DOHH2 (cell line): ENCODE data around the gene UNC79.

Experiments
- EZH2phosphoT487 ChIP-seq: fragments of 200-600 bp; sonication (generic); IDR thresholded peaks from 2 replicates; pipeline ENCODE4 v1.6.1; 2017; ENCODE audit warnings: borderline replicate concordance, mild to moderate bottlenecking, antibody characterized with exemption, low read length, moderate library complexity, mixed read lengths
- TF ChIP-seq, protein P1 (sequence below): fragments of 200-600 bp; sonication (generic); IDR thresholded peaks from one replicate; pipeline ENCODE4 v1.5.1; 2014; ENCODE audit warnings: antibody characterized with exemption, mild to moderate bottlenecking, low read depth, low read length; ENCODE audit not compliant: poor library complexity, severe bottlenecking

DNA sequence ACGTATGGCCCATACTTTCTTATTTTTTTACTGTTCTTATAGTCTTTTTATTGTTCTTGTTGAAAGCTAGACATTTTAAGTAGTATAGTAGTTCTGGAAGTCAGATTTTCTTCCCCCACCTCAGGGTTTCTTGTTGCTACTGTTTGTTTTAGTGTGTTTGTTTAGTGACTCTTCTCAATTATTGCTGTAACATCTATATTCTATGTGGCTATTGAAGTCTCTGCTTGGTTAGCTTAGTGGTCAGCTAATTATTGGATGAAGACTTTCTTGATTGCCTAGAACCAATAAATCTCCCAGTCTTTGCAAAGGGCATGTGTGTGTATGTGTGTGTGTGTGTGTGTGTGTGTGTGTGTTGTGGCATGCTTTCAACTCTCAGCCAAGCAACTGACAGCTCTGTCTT lies 34.3 kb upstream of the UNC79 start:
- TF ChIP-seq, protein P1, sequence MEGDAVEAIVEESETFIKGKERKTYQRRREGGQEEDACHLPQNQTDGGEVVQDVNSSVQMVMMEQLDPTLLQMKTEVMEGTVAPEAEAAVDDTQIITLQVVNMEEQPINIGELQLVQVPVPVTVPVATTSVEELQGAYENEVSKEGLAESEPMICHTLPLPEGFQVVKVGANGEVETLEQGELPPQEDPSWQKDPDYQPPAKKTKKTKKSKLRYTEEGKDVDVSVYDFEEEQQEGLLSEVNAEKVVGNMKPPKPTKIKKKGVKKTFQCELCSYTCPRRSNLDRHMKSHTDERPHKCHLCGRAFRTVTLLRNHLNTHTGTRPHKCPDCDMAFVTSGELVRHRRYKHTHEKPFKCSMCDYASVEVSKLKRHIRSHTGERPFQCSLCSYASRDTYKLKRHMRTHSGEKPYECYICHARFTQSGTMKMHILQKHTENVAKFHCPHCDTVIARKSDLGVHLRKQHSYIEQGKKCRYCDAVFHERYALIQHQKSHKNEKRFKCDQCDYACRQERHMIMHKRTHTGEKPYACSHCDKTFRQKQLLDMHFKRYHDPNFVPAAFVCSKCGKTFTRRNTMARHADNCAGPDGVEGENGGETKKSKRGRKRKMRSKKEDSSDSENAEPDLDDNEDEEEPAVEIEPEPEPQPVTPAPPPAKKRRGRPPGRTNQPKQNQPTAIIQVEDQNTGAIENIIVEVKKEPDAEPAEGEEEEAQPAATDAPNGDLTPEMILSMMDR = no peak
- TF ChIP-seq EZH2phosphoT487 = no peak
